DMS79 (cell line): ENCODE measurements around the gene MAD1L1.

Experiments used
- DNase-seq: peaks from one replicate; lab custom pipeline; 2025; lab: John Stamatoyannopoulos, UW

MAD1L1 gene

DNA sequence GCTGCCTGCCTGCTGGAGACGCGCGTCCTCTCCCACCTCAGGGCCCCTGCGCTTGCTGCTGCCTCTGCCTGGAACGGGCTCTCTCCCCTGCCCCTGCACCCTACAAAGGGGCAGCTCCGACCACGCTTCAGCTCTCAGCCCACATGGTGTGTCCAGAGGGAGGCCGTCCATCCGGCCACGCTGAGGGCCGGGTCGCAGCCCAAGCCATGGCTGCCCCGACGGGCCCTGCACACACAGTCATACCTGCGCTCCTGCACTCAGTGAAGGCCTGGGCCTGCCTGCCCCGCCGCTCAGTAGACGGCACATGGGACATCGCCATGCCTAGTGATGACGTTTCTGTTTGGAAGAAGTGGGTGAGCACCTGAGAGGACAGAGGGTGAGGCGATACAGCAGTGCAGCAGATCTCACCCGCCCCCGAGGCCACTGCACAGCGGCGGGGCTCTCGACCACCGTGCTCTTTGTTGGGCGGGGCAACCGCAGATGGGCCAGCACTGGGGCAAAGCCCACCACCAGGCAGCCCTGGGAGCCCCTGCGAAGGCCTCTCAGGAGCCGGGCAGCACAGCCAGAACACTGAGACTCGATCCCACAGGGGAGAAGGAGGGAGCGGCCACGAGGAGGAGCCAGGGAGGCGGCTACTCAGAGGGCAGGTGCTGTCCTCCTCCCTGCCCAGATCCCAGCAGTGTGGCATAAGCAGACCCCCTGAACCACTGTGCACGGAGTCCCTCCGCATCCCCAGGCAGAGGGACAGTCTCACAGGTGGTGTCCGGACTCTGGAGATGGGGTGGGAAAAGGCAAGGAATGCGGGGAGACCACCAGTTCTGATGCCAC, 129.5 kb downstream of the MAD1L1 start:
- no peak for DNase-seq

- no peak for DNase-seq
Measured at GRCh38 chr7:2102375-2102723, 130.4 kb downstream of the MAD1L1 start.

- no peak for DNase-seq
Measured at GRCh38 chr7:2101630-2102374, 130.9 kb downstream of the MAD1L1 start.

DNA sequence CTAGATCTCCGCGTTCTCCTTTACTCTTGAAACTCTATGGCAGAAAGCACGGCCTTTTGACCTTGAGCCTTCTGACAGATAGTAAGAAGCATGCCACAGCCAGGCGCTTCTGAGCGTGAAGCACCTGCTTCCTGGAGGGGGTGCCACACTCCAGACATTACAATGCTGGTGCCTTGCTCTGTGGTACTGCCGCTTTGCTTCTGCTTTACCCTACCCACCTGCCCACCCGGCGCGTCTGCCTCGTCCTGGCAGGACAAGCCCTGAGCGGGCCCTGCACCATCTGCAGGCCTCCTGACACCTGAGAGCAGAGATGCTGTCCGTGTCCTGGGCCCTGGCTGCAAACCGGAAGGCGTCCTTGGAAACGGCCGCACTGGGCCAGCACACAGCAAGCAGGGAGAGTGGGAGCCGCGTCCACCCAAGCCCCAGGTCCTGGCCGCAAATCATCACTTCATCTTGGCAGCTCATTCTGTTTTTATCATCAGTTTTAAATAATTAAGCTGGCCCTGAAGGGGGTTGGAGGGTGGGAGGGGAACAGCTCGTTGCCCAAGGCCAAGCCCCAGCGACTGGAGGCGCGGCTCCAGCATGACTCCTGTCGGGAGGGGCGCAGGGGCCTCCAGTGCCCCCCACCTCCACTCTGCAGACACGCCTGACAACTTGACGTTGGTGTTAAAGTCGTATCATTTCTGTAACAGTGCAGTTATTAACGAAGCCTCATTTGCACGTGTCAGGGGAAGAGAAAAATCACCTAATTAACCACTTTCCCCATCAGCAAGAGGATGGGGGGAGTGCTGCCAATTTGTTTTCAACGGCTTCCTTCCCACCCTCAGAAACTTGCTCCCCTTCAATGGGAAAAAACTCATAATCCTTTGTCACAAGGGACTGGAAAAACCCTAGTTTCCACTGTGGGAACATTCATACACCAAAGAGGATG, 132.2 kb downstream of the MAD1L1 start:
- DNase-seq = no peak

DNA sequence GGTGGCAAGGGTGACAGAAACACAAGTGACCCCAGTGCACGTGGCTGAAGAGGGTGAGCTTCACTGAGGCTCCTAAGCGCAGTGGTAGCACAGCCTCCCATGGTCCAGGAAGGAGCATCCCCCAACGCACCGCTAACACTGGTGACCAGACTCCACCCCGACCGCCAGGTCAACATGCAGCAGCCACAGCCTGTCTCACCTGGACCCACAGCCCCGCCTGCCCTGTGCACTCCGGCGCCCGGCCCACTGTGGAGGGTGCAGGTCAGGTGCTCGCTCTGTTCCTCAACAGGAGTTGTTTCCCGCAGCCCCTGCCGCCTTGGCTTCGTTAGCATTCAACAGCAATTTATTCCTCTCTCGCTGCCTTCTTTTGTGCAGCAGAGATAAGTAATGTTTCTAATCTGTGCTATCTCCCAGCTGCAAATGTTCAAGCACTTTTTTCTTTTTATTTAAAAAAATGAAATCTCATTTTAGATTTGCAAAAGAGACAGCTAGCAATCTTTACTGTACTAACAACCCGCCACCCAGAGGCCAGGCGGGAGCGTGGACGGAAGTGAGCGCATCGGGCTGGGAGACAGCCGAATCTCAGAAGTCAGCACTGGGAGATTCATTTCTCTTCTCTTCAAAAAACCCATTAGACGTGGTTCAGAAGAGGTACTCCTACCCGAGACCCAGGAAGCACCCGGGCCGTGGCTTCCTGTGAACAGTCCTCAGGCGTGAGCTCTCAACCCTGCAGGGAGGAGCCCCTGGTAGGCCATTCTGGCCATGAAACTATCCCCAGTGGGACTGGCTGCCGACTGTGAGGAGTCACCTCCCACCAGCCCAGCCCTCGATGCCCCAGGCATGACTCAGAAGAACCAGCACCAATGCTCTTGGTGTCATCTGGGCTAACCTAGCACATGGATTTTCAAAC, 133.4 kb downstream of the MAD1L1 start:
- no peak for DNase-seq

DNA sequence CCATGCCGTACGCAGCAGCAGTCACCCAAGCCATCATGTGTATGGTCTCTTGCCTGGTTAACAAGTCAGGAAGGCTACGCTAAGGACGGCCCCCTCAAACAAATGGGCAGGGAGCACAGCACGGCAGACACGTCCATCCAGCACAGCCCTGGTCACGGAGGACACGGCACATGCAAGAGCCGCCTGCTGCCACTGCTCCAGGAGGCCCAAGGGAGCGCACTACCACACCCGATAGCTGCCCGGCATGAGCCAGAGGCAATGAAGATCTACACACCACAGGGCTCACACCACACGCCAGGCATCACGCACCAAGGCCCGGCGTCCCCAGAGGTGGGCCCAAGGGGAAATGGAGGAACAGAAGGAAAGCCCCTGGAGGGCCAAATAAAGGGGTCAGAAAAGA, 134.2 kb downstream of the MAD1L1 start:
- no peak for DNase-seq

DNA sequence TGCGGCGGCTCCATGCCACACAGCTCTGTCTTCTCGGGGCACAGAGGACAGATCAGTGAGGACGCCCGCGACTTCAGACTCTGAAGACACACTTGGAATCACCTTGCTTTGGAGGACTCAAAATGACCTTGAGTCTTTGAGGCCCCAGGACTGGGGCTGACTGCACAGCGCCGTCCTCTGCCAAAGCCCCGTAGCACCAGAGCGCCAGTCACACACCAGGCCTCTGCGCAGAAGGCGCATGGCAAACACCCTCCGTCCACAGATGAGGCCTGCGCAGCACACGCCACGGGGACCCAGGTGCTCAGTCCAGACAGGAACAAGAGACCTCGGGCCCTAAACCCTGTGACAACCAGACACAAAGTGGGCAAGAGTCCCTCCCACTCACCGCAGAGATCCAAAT, 134.7 kb downstream of the MAD1L1 start:
- no peak for DNase-seq

DNA sequence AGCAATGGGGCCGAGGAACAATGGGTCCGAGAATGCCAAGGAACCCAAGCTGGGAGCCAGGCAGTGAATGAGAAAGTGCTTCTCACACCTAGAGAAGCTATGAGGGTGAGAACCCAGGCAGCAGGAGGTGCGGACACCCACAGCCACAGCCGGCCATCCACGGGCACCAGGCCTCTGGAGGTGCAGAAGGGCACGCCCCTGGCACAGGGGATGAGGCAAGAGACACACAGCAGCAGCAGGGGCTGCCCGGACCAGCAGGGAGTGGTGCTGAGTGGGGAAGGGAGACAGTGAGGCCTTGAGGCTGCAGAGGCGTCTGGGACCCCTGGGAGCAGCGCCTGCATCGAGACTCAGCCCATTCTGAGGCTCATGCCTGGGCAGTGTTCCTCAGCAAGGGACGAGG, 135.3 kb downstream of the MAD1L1 start:
- DNase-seq = no peak

DNA sequence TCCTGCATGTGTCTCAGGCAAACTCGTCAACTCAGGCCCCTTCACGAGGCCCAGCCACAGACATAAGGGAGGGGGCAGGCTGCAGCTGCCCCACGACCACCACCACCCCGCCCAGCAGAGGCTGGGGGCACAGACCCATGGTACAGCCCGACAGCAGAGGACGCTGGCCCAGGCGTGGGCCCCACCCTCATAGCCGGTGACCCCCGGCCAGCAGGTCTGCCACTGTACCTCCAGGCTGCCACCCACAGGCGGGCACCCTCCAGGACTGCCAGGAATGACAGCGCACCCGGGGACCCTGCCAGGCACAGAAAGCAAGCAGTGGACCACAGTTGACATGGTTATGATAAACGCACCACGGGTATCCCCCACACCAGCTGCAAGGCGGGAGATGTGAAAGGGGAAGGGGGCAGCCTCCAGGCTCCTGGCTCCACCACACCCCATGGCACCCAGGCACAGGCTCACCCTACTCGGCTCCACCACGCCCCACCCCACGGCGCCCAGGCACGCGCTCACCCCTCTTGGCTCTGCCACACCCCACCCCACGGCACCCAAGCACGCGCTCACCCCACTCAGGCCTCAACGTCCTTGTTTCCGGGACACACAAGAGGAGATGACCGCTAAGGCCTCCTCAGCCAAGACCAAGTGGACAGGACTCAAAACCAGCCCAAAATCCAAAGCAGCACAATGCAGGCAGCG, 135.9 kb downstream of the MAD1L1 start:
- DNase-seq = no peak

GRCh38 chr7:2095436-2095835, 137.3 kb downstream of the MAD1L1 start:
- DNase-seq = no peak

- no peak for DNase-seq
Measured at GRCh38 chr7:2094454-2095045, 138.2 kb downstream of the MAD1L1 start.

DNA sequence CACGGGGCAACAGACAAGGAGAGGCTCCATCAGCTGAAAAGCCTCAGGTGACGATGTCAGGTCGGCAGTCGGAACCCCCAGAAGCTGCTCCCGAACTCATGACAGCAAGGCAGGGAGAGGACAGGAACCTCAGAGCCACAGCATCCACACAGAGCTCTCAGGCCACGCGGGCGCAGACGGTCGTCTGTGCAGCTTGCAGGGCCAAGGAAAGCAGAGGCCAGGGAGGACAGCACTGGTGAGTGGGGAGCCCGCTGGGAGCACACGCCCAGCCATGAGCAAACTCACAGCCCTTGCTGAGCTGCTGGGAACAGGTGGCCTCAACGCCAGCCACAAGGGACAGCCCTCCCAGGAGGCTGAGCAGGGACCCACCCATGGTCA, 138.9 kb downstream of the MAD1L1 start:
- DNase-seq = no peak

- DNase-seq = no peak
Measured at GRCh38 chr7:2093215-2093842, 139.4 kb downstream of the MAD1L1 start.

- DNase-seq = no peak
Measured at GRCh38 chr7:2092279-2092678, 140.5 kb downstream of the MAD1L1 start.

- DNase-seq = no peak
Measured at GRCh38 chr7:2090526-2091520, 141.9 kb downstream of the MAD1L1 start.

DNA sequence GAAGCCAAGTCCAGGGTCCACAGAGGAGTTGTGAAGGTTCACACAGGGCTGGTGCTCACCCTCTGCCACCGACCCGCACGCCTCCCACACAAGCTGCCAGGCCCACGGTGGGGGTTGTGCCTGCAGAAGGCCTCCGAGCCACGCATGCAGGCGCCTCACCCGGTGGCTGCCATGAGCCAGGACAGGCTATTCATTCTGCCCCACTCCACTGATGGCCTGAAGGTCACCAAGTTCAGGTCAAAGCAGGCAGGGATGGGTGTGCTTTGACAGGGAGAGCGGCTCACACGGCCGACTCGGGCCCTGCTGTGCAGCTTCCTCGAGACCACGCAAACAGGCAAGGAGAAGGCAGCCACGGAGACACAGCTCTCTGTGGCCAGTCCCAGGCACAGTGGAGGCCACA, 143.9 kb downstream of the MAD1L1 start:
- DNase-seq = no peak

DNA sequence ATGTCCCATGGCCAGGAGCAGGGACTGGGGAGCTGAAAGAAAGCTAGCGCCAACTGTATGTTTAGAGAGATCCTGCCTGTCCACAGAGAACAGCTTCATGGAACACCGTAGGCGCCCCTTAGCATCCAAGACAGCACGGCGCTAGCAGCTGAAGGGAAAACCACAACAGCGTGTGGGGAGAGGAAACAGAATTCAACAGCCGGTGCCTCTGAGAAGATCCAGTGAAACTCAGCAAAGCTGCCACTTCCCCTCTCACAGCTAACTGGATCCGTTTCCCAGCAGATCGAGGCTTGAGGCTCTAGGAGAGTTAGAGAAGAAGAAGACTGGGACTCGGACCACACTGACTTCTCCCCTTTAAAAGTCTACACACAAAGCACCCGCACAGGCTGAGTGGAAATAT, 145.0 kb downstream of the MAD1L1 start:
- DNase-seq = no peak

- DNase-seq = no peak
Measured at GRCh38 chr7:2086229-2086628, 146.5 kb downstream of the MAD1L1 start.

- DNase-seq = no peak
Measured at GRCh38 chr7:2085804-2086203, 146.9 kb downstream of the MAD1L1 start.
